NOMO-1 (cell line): ENCODE measurements around the gene JMJD6.
"Not testable (repeated sequence)": the region's sequence is repeated elsewhere in the genome, so short reads cannot be mapped to it uniquely, and the experiment has no call there.

Experiments
- DNase-seq, 2 experiments: peaks; one replicate each; lab custom pipeline; 2025; ENCODE audit not compliant: unreplicated experiment in 2 of 2; lab: John Stamatoyannopoulos, UW

JMJD6 gene

GRCh38 chr17:76737082-76737675, 10.8 kb upstream of the JMJD6 start, which contains the start of gene SRSF2:
TSS of gene SRSF2 (minus strand) at chr17:76737331. CDS start at chr17:76737160, 171 bp downstream.
- peak; percentile 99 for DNase-seq

GRCh38 chr17:76736349-76737081, 10.1 kb upstream of the JMJD6 start:
- DNase-seq: peak; percentile 33 to 49

- DNase-seq: no peak
Observed at GRCh38 chr17:76735586-76736348, 9.4 kb upstream of the JMJD6 start.

- DNase-seq: peak in 1 of 2 experiments; percentile 59
Observed at GRCh38 chr17:76735006-76735405, 8.6 kb upstream of the JMJD6 start.

- peak; percentile 51 to 61 for DNase-seq
Observed at GRCh38 chr17:76734080-76734840, 7.9 kb upstream of the JMJD6 start.

- DNase-seq: no peak
Observed at GRCh38 chr17:76733618-76733957, 7.2 kb upstream of the JMJD6 start.

GRCh38 chr17:76732734-76733617, 6.6 kb upstream of the JMJD6 start:
- DNase-seq: no peak

- DNase-seq: not testable (repeated sequence)
Observed at GRCh38 chr17:76731800-76732733, 5.7 kb upstream of the JMJD6 start.

- DNase-seq: no peak
Observed at GRCh38 chr17:76727745-76728456, 1.5 kb upstream of the JMJD6 start.

GRCh38 chr17:76726776-76727718, 641 bp upstream of the JMJD6 start, which contains the start of gene METTL23:
TSS of gene METTL23 (plus strand) at chr17:76726839. CDS start at chr17:76729711, 2,872 bp downstream.
- peak; percentile 57 to 59 for DNase-seq

- DNase-seq: peak; percentile 43
Observed at GRCh38 chr17:76725580-76726230, 701 bp downstream of the JMJD6 start.

- no peak for DNase-seq
Observed at GRCh38 chr17:76723812-76724211, 2.6 kb downstream of the JMJD6 start.

GRCh38 chr17:76722977-76723376, 3.4 kb downstream of the JMJD6 start:
- DNase-seq: not testable (repeated sequence)

- no peak for DNase-seq
Observed at GRCh38 chr17:76722279-76722678, 4.1 kb downstream of the JMJD6 start.

- DNase-seq: no peak
Observed at GRCh38 chr17:76721463-76721862, 4.9 kb downstream of the JMJD6 start.

GRCh38 chr17:76720941-76721340, 5.5 kb downstream of the JMJD6 start:
- no peak for DNase-seq

GRCh38 chr17:76720211-76720610, 6.2 kb downstream of the JMJD6 start:
- no peak for DNase-seq
